HEK293 (cell line): ENCODE results near the gene SETD4.

Experiments used
- TF ChIP-seq, protein P1 (sequence below): fragments of 450-650 bp; formaldehyde crosslinking; IDR thresholded peaks from 2 replicates; pipeline ENCODE4 v1.5.1; 2016; ENCODE audit warnings: missing biosample characterization, missing genetic modification characterization
- TF ChIP-seq, protein P2 (sequence below): sonication (generic); formaldehyde crosslinking; IDR thresholded peaks from 2 replicates; pipeline ENCODE4 v1.8.1; 2022; ENCODE audit warnings: mild to moderate bottlenecking, moderate library complexity, missing genetic modification reagents

DNA sequence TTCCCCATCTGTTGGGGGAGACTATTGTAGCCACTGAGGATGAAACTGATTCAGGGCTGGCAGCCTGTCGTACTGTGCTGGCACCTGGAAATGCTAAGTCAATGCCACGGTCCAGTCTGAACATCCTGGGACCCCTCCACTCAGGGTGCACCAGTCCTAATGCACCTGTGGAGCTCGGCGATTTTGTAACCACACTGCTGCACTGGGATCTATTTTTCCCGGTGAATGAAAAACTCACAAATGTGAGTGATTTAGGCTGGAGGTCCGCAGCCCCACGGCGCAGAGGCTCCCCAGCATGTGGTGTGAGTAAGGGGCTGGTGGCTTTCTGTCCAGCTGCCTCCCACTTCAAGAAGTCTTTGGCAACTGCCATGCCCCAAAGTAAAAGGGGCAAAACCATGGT lies 35.5 kb downstream of the SETD4 start:
- TF ChIP-seq, protein P1, sequence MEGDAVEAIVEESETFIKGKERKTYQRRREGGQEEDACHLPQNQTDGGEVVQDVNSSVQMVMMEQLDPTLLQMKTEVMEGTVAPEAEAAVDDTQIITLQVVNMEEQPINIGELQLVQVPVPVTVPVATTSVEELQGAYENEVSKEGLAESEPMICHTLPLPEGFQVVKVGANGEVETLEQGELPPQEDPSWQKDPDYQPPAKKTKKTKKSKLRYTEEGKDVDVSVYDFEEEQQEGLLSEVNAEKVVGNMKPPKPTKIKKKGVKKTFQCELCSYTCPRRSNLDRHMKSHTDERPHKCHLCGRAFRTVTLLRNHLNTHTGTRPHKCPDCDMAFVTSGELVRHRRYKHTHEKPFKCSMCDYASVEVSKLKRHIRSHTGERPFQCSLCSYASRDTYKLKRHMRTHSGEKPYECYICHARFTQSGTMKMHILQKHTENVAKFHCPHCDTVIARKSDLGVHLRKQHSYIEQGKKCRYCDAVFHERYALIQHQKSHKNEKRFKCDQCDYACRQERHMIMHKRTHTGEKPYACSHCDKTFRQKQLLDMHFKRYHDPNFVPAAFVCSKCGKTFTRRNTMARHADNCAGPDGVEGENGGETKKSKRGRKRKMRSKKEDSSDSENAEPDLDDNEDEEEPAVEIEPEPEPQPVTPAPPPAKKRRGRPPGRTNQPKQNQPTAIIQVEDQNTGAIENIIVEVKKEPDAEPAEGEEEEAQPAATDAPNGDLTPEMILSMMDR (tag by site-specific recombination) = no peak
- TF ChIP-seq, protein P2, sequence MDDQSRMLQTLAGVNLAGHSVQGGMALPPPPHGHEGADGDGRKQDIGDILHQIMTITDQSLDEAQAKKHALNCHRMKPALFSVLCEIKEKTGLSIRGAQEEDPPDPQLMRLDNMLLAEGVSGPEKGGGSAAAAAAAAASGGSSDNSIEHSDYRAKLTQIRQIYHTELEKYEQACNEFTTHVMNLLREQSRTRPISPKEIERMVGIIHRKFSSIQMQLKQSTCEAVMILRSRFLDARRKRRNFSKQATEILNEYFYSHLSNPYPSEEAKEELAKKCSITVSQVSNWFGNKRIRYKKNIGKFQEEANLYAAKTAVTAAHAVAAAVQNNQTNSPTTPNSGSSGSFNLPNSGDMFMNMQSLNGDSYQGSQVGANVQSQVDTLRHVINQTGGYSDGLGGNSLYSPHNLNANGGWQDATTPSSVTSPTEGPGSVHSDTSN (CRISPR knock-in tag) = no peak
